Nephron progenitor cell (in vitro differentiated cells): ENCODE data around the gene ZNF521.

ENCODE experiments used
- DNase-seq: peaks from one replicate; pipeline ENCODE4 v3.0.0; 2021
- H3K27ac Mint-ChIP-seq: 2 replicates; pipeline ENCODE4 v1.8.0; 2021; ENCODE audit warnings: mild to moderate bottlenecking, moderate library complexity, mixed read lengths
- H3K27me3 Mint-ChIP-seq: 2 replicates; pipeline ENCODE4 v1.8.0; 2021; ENCODE audit warnings: mild to moderate bottlenecking, low read depth, mixed read lengths; ENCODE audit not compliant: poor library complexity
- H3K36me3 Mint-ChIP-seq: 2 replicates; pipeline ENCODE4 v1.8.0; 2021; ENCODE audit warnings: low read depth, mixed read lengths
- H3K4me1 Mint-ChIP-seq: 2 replicates; pipeline ENCODE4 v1.8.0; 2021; ENCODE audit warnings: mixed read lengths
- H3K4me3 Mint-ChIP-seq: 2 replicates; pipeline ENCODE4 v1.8.0; 2021; ENCODE audit warnings: mild to moderate bottlenecking, moderate library complexity, mixed read lengths
- H3K9me3 Mint-ChIP-seq: 2 replicates; pipeline ENCODE4 v1.8.0; 2021; ENCODE audit warnings: mild to moderate bottlenecking, moderate library complexity, mixed read lengths
- TF ChIP-seq, protein P1 (sequence below): fragments of 200-600 bp; sonication (generic); IDR thresholded peaks from 2 replicates; pipeline ENCODE4 v1.5.0; 2021; ENCODE audit warnings: antibody characterized with exemption

The ZNF521 gene

DNA sequence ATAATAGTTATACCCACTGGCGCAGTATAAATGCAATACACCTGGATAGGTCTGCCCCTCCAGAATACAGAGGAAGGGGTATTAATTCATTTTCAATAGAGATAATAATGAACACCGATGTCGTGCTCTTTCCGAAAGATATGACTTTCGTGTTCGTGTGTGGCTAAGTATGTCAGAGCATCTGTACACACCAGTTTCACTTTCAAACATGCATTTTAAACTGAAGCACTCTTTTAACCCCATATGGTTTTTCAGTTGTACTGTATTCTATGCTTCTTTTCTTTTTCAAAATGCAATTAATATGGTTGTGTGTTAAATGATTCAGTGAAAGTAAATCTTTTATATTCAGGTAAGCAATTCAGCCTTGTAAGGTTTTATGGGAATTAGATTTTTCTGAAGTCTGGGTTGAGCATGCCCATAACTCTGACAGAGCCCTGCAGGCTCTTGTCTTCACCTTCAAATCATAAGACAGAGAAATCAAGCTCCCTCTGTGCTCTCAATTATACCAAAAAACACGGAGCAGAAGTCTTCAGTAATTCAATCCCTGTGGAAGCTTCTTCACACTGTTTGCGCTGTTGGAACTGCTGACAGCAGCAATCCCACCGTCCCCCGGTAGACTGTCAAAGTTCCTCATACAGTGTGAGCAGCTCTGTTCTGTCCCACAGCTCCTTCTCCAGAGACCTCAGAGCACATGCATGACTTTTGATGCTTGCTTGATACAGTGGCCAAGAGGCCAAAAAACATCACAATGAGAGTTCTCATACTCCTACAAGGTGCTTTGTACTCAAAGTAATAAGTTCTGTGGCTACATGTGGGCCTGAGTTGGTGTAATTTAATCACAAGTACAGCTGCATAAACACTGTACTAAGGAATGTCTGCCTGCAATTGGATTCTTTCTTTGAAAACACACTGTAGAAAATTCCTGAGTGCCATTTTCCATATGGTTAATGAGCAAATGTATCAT, 186.8 kb downstream of the ZNF521 start:
- Mint-ChIP-seq H3K27me3 (no peaks in the 10 kb centered on the region), H3K27ac (peak overlapping the region; percentile 88), H3K36me3 (peaks cover 19% of the 10 kb centered on the region), H3K4me1 (peaks cover 71% of the 10 kb centered on the region), H3K4me3 (peak overlapping the region; percentile 31), H3K9me3 (no peaks in the 10 kb centered on the region)
- TF ChIP-seq, protein P1, sequence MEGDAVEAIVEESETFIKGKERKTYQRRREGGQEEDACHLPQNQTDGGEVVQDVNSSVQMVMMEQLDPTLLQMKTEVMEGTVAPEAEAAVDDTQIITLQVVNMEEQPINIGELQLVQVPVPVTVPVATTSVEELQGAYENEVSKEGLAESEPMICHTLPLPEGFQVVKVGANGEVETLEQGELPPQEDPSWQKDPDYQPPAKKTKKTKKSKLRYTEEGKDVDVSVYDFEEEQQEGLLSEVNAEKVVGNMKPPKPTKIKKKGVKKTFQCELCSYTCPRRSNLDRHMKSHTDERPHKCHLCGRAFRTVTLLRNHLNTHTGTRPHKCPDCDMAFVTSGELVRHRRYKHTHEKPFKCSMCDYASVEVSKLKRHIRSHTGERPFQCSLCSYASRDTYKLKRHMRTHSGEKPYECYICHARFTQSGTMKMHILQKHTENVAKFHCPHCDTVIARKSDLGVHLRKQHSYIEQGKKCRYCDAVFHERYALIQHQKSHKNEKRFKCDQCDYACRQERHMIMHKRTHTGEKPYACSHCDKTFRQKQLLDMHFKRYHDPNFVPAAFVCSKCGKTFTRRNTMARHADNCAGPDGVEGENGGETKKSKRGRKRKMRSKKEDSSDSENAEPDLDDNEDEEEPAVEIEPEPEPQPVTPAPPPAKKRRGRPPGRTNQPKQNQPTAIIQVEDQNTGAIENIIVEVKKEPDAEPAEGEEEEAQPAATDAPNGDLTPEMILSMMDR = no peak
- DNase-seq = peak; percentile 24

DNA sequence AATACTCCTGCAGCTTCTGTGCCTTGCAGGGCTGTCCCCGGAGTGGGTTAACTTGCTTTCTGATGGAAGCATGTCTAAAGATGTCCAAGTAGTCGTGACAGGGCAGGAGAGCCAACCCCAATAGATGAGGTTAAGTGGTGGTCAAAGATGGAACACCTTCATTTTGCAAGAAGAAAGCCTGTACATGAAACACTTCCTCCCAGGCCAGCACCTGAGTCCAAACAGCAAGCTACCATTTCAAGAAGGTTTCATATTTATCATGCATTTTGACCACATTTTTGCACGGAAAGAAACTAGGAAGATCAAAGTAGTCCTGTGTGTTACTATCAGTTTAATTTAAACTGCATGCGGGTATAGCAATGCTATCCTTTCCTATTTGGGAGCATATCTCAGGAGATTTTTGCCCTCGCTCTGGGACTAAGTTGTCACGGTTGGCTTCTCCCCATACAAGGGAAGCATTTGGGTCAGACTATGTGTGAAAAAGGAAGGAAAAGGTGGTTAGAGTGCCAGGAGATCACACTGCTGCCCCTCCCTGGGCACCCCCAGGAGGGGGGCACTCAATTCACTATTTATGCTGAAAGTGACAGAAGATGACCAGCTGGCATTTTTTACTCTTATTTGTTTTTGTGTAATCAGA, 187.6 kb downstream of the ZNF521 start:
- H3K4me3 Mint-ChIP-seq = peak overlapping the region; percentile 19
- no peaks in the 10 kb centered on the region for H3K27me3 Mint-ChIP-seq
- H3K27ac Mint-ChIP-seq = peak overlapping the region; percentile 68
- DNase-seq = no peak
- TF ChIP-seq, protein P1 = no peak
- no peaks in the 10 kb centered on the region for H3K9me3 Mint-ChIP-seq
- peaks cover 71% of the 10 kb centered on the region for H3K4me1 Mint-ChIP-seq
- peaks cover 26% of the 10 kb centered on the region for H3K36me3 Mint-ChIP-seq

DNA sequence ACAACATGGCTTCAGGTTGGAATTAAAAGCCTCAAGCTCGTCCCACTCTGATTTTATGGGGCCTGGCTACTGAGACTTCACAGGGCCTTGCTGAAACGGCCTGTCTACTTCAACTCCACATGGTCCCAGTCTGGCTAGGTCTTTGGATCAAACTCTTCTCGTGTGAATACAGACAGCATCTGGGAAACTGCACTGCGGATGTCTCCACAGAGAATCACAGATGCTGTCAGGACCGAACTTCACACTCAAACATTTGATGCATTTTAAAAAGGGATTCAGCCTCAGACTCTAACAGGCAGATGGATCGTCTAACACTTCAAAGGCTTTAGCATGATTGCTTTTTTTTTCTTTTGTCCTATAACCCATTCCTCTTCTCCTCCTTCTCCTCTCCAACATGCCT, 198.5 kb downstream of the ZNF521 start:
- Mint-ChIP-seq H3K4me3 (no peak overlapping the region), H3K9me3 (peaks cover 46% of the 10 kb centered on the region), H3K27ac (peak overlapping the region; percentile 93), H3K27me3 (peaks cover 2% of the 10 kb centered on the region), H3K4me1 (peaks cover 14% of the 10 kb centered on the region), H3K36me3 (peaks cover 75% of the 10 kb centered on the region)
- no peak for DNase-seq
- TF ChIP-seq, protein P1 = no peak

DNA sequence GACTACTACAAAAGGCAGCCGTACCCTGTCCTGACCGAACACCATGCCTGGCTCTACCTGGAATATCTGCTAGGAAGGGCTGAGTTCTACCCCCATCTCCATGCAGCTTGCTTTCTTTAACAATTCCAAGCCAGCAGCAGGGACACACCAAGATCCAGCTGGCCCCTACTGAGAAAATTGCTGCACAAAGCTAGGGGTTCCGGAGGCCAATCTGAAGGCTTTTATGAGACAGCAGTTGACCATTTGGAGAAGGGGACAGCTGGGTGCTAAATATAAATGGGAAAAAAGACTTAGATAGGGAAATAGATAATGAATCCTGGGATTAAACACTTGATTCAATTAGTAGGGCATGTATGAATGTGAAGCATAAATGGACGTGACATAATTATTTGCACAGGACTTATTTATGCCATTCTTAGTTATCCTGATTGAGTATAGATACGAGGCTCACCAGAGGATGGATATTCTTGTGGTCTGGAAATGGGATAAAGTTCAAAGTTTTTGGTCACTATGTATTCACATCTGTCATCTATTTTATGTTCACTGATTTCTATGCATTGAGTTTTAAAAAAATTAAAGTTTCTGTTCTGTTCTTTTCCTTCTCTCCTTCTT, 204.0 kb downstream of the ZNF521 start:
- peaks cover 21% of the 10 kb centered on the region for H3K4me1 Mint-ChIP-seq
- peaks cover 12% of the 10 kb centered on the region for H3K9me3 Mint-ChIP-seq
- H3K27me3 Mint-ChIP-seq = no peaks in the 10 kb centered on the region
- H3K4me3 Mint-ChIP-seq = no peak overlapping the region
- DNase-seq = no peak
- peaks cover 33% of the 10 kb centered on the region for H3K36me3 Mint-ChIP-seq
- TF ChIP-seq, protein P1 = no peak
- no peak overlapping the region for H3K27ac Mint-ChIP-seq

DNA sequence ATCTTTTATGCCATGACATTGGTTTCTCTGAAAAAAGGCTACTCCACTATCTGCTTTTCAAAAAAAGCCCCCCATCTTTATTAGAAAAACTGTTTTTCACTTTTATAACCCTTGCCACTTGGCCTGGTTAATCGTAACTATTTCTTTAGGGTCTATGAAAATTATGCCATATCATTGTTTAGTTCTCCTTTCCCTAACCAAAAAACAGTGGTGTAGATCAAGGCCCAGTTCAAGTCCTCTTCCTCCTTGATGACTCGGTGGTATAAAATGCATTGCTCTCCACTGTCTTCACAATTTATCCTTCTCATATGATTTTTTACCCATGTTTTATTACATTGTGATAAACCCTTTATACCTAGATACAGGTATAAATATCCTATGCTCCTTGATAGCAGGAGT, 205.5 kb downstream of the ZNF521 start:
- H3K36me3 Mint-ChIP-seq = peaks cover 28% of the 10 kb centered on the region
- H3K4me1 Mint-ChIP-seq = peaks cover 36% of the 10 kb centered on the region
- no peaks in the 10 kb centered on the region for H3K9me3 Mint-ChIP-seq
- DNase-seq = no peak
- TF ChIP-seq, protein P1 = no peak
- H3K27ac Mint-ChIP-seq = peak overlapping the region; percentile 18
- no peak overlapping the region for H3K4me3 Mint-ChIP-seq
- H3K27me3 Mint-ChIP-seq = no peaks in the 10 kb centered on the region
